H9 (cell line): ENCODE results near the gene PNPLA6. TPM values are rescaled to one million over a fixed set of nuclear protein-coding genes. Genes with fewer than 3 reads are reported as not detected.

Experiments used
- DNase-seq: peaks from one replicate; pipeline ENCODE4 v3.0.0-alpha.2; 2017
- H2AFZ ChIP-seq: one replicate; pipeline ENCODE4 v1.6.1; 2013; ENCODE audit warnings: mild to moderate bottlenecking, low read length, control low read depth, moderate library complexity
- H2AK5ac ChIP-seq: 2 replicates; pipeline ENCODE4 v1.6.1; 2013; ENCODE audit warnings: low read length, control low read depth, mixed read lengths; ENCODE audit not compliant: insufficient read length
- H2BK120ac ChIP-seq: one replicate; pipeline ENCODE4 v1.6.1; 2013; ENCODE audit warnings: low read depth, mild to moderate bottlenecking, low read length, control low read depth, inconsistent platforms; ENCODE audit not compliant: poor library complexity, severe bottlenecking
- H2BK12ac ChIP-seq: 2 replicates; pipeline ENCODE4 v1.6.1; 2013; ENCODE audit warnings: low read length, control low read depth, mixed read lengths, low read depth; ENCODE audit not compliant: insufficient read length
- H2BK15ac ChIP-seq: 2 replicates; pipeline ENCODE4 v1.6.1; 2013; ENCODE audit warnings: low read depth, low read length, control low read depth
- H2BK20ac ChIP-seq: one replicate; pipeline ENCODE4 v1.6.1; 2013; ENCODE audit warnings: low read depth, mild to moderate bottlenecking, low read length, control low read depth, inconsistent platforms; ENCODE audit not compliant: poor library complexity, severe bottlenecking
- H2BK5ac ChIP-seq: 2 replicates; pipeline ENCODE4 v1.6.1; 2013; ENCODE audit warnings: low read length, control low read depth, mixed read lengths; ENCODE audit not compliant: insufficient read length
- H3K14ac ChIP-seq: 2 replicates; pipeline ENCODE4 v1.6.1; 2013; ENCODE audit warnings: low read length, control low read depth; ENCODE audit not compliant: insufficient read depth
- H3K18ac ChIP-seq: 2 replicates; pipeline ENCODE4 v1.6.1; 2013; ENCODE audit warnings: low read depth, mild to moderate bottlenecking, mixed read lengths, low read length, control low read depth; ENCODE audit not compliant: insufficient read length
- H3K23ac ChIP-seq: 2 replicates; pipeline ENCODE4 v1.6.1; 2013; ENCODE audit warnings: low read length, control low read depth, mixed read lengths, low read depth; ENCODE audit not compliant: insufficient read length
- H3K23me2 ChIP-seq: 2 replicates; pipeline ENCODE4 v1.6.1; 2013; ENCODE audit warnings: low read depth, mild to moderate bottlenecking, mixed read lengths, low read length, control low read depth; ENCODE audit not compliant: insufficient read length, poor library complexity, severe bottlenecking
- H3K27ac ChIP-seq: 2 replicates; pipeline ENCODE4 v1.5.1; 2013; ENCODE audit warnings: low read length, control low read depth, mixed read lengths, low read depth; ENCODE audit not compliant: insufficient read length
- H3K27me3 ChIP-seq: 2 replicates; pipeline ENCODE4 v1.6.1; 2013; ENCODE audit warnings: low read length, control low read depth, inconsistent platforms; ENCODE audit not compliant: insufficient read depth
- H3K4ac ChIP-seq: 2 replicates; pipeline ENCODE4 v1.6.1; 2013; ENCODE audit warnings: low read depth, mild to moderate bottlenecking, control low read depth, inconsistent platforms, low read length, moderate library complexity
- H3K4me1 ChIP-seq: 2 replicates; pipeline ENCODE4 v1.6.1; 2013; ENCODE audit warnings: low read length, control low read depth, inconsistent platforms; ENCODE audit not compliant: insufficient read depth
- H3K4me2 ChIP-seq: 2 replicates; pipeline ENCODE4 v1.6.1; 2013; ENCODE audit warnings: low read length, control low read depth, mixed read lengths; ENCODE audit not compliant: insufficient read length, insufficient read depth
- H3K56ac ChIP-seq: 2 replicates; pipeline ENCODE4 v1.6.1; 2013; ENCODE audit warnings: low read depth, mild to moderate bottlenecking, mixed read lengths, low read length, control low read depth; ENCODE audit not compliant: insufficient read length
- H3K79me1 ChIP-seq: 2 replicates; pipeline ENCODE4 v1.6.1; 2013; ENCODE audit warnings: low read depth, mild to moderate bottlenecking, moderate library complexity, low read length, control low read depth, inconsistent platforms; ENCODE audit not compliant: insufficient read depth, poor library complexity, severe bottlenecking
- H3K79me2 ChIP-seq: 2 replicates; pipeline ENCODE4 v1.6.1; 2013; ENCODE audit warnings: low read length, control low read depth, inconsistent platforms; ENCODE audit not compliant: insufficient read depth
- H3K9ac ChIP-seq: 2 replicates; pipeline ENCODE4 v1.6.1; 2013; ENCODE audit warnings: low read length, control low read depth, mixed read lengths; ENCODE audit not compliant: insufficient read length; ENCODE audit errors: extremely low read depth
- H3K9me3 ChIP-seq: one replicate; pipeline ENCODE4 v1.6.1; 2013; ENCODE audit warnings: low read depth, low read length, inconsistent platforms; ENCODE audit not compliant: control insufficient read depth
- H3T11ph ChIP-seq: one replicate; pipeline ENCODE4 v1.6.1; 2013; ENCODE audit warnings: mild to moderate bottlenecking, low read length, control low read depth, inconsistent platforms
- H4K20me1 ChIP-seq: one replicate; pipeline ENCODE4 v1.6.1; 2013; ENCODE audit not compliant: control insufficient read depth, insufficient read length, insufficient read depth
- H4K5ac ChIP-seq: 2 replicates; pipeline ENCODE4 v1.6.1; 2013; ENCODE audit warnings: low read depth, mild to moderate bottlenecking, mixed read lengths, low read length, control low read depth; ENCODE audit not compliant: insufficient read length
- H4K8ac ChIP-seq: replicated peaks from 2 replicates; pipeline ENCODE4 v1.6.1; 2013; ENCODE audit warnings: low read length, control low read depth, mixed read lengths, low read depth; ENCODE audit not compliant: insufficient read length
- H4K91ac ChIP-seq: 2 replicates; pipeline ENCODE4 v1.6.1; 2013; ENCODE audit warnings: low read depth, mild to moderate bottlenecking, moderate library complexity, mixed read lengths, low read length, control low read depth; ENCODE audit not compliant: insufficient read length
- H3K27ac Mint-ChIP-seq, 3 experiments: 2 replicates in 2 of 3; 3 replicates in 1 of 3; pipeline ENCODE4 v1.8.0; 2020 to 2021; ENCODE audit warnings: mixed read lengths in 3 of 3, mild to moderate bottlenecking in 1 of 3, moderate library complexity in 1 of 3
- H3K27me3 Mint-ChIP-seq: 2 replicates; pipeline ENCODE4 v1.8.0; 2021; ENCODE audit warnings: low read depth, mild to moderate bottlenecking, moderate library complexity, mixed read lengths
- H3K36me3 Mint-ChIP-seq, 3 experiments: 2 replicates in 2 of 3; 3 replicates in 1 of 3; pipeline ENCODE4 v1.8.0; 2020 to 2021; ENCODE audit warnings: low read depth in 3 of 3, mixed read lengths in 3 of 3; ENCODE audit not compliant: insufficient read depth in 1 of 3
- H3K4me1 Mint-ChIP-seq, 2 experiments: 2 replicates each; pipeline ENCODE4 v1.8.0; 2020; ENCODE audit warnings: mixed read lengths in 2 of 2
- H3K4me3 Mint-ChIP-seq, 2 experiments: 2 replicates in 1 of 2; 3 replicates in 1 of 2; pipeline ENCODE4 v1.8.0; 2020 to 2021; ENCODE audit warnings: mild to moderate bottlenecking in 2 of 2, mixed read lengths in 2 of 2, moderate library complexity in 1 of 2
- H3K9me3 Mint-ChIP-seq, 2 experiments: 2 replicates in 1 of 2; 3 replicates in 1 of 2; pipeline ENCODE4 v1.8.0; 2020; ENCODE audit warnings: mild to moderate bottlenecking in 2 of 2, mixed read lengths in 2 of 2, moderate library complexity in 1 of 2
- CTCF ChIP-seq: fragments of 200-600 bp; sonication (generic); conservative IDR thresholded peaks from 3 replicates; pipeline ENCODE4 v1.8.0; 2021; ENCODE audit warnings: antibody characterized with exemption, mild to moderate bottlenecking
- WGBS: extraction: QIAGEN DNeasy Blood & Tissue Kit; methylation state at CpG from one replicate; pipeline ENCODE4 v1.1.7; 2013; ENCODE audit warnings: missing lambda C conversion rate, low lambda C conversion rate, mixed read lengths; ENCODE audit not compliant: insufficient read length; ENCODE audit errors: extremely low coverage; 5-methylcytosine and 5-hydroxymethylcytosine counted together
- total RNA-seq: library from RNA; stranded (reverse); gene quantifications from 2 replicates; pipeline ENCODE4 v1.2.1, GENCODE V29; 2021

Gene PNPLA6
- total RNA-seq, 1 experiment from 2014 or later, result 130 TPM

GRCh38 chr19:7533925-7534480, 1.5 kb upstream of the PNPLA6 start:
- H2BK5ac ChIP-seq, result no peak overlapping the region
- peak overlapping the region; percentile 74 for H3K4me2 ChIP-seq
- Mint-ChIP-seq H3K9me3 (no peaks in the 10 kb centered on the region), H3K27me3 (no peaks in the 10 kb centered on the region), H3K4me1 (peaks cover 5 to 6% of the 10 kb centered on the region in 2 experiments), H3K27ac (peak overlapping the region; percentile 87 to 99 (median 93); a peak in 6 of 7 replicates), H3K4me3 (peak overlapping the region; percentile 86 to 97), H3K36me3 (peaks cover 8 to 26% (median 22%) of the 10 kb centered on the region in 3 experiments; a peak in 6 of 7 replicates)
- peaks cover 2% of the 10 kb centered on the region; the same call in 1 of the 2 replicates for H3K4me1 ChIP-seq
- no peak overlapping the region for H2BK15ac ChIP-seq
- no peak overlapping the region for H3K27ac ChIP-seq
- H3K56ac ChIP-seq, result no peak overlapping the region
- H3K23me2 ChIP-seq, result peaks cover 4% of the 10 kb centered on the region
- H3K27me3 ChIP-seq, result no peaks in the 10 kb centered on the region
- H3K79me1 ChIP-seq, result no peaks in the 10 kb centered on the region
- H3T11ph ChIP-seq, result no peak overlapping the region
- DNase-seq, result peak; percentile 86
- H2AFZ ChIP-seq, result no peak overlapping the region
- H2BK120ac ChIP-seq, result no peak overlapping the region
- H3K18ac ChIP-seq, result peak overlapping the region; percentile 46
- H2AK5ac ChIP-seq, result no peak overlapping the region
- no peak for TF ChIP-seq CTCF
- H4K91ac ChIP-seq, result no peak overlapping the region
- no peak overlapping the region for H3K4ac ChIP-seq
- H3K79me2 ChIP-seq, result no peaks in the 10 kb centered on the region
- H4K8ac ChIP-seq, result no peak overlapping the region
- no peak overlapping the region for H2BK12ac ChIP-seq
- no peak overlapping the region for H4K5ac ChIP-seq
- H3K9ac ChIP-seq, result peak overlapping the region; percentile 45
- H2BK20ac ChIP-seq, result no peak overlapping the region
- no peak overlapping the region for H3K23ac ChIP-seq
- H3K9me3 ChIP-seq, result no peaks in the 10 kb centered on the region
- no peaks in the 10 kb centered on the region for H4K20me1 ChIP-seq
- no CpG with 5 or more reads among the region's 41 CpGs for WGBS
- no peak overlapping the region for H3K14ac ChIP-seq
